NK-92 (cell line): ENCODE data around the gene FOXS1.

Experiments used
- DNase-seq: peaks from one replicate; lab custom pipeline; 2025; ENCODE audit not compliant: unreplicated experiment; lab: John Stamatoyannopoulos, UW

The FOXS1 gene

GRCh38 chr20:31801508-31801907 is 43.9 kb downstream of the FOXS1 start:
- DNase-seq, result no peak

GRCh38 chr20:31797364-31797763 is 48.0 kb downstream of the FOXS1 start:
- DNase-seq, result no peak
